Nephron (organoid): ENCODE data around the gene NLGN4X.
A peak's percentile ranks its signal among the peaks of the same experiment; 100 is the strongest.

Experiments used
- H3K27ac Mint-ChIP-seq, 3 experiments: 2 replicates each; pipeline ENCODE4 v1.8.0; 2020; ENCODE audit warnings: mixed read lengths in 3 of 3, mild to moderate bottlenecking in 2 of 3, moderate library complexity in 1 of 3
- H3K27me3 Mint-ChIP-seq: 2 replicates; pipeline ENCODE4 v1.8.0; 2021; ENCODE audit warnings: low read depth, mild to moderate bottlenecking, moderate library complexity, mixed read lengths
- H3K36me3 Mint-ChIP-seq: 2 replicates; pipeline ENCODE4 v1.8.0; 2020; ENCODE audit warnings: low read depth, mixed read lengths
- H3K4me1 Mint-ChIP-seq: 2 replicates; pipeline ENCODE4 v1.8.0; 2020; ENCODE audit warnings: mixed read lengths
- H3K4me3 Mint-ChIP-seq, 3 experiments: 2 replicates each; pipeline ENCODE4 v1.8.0; 2020; ENCODE audit warnings: mild to moderate bottlenecking in 3 of 3, mixed read lengths in 3 of 3, moderate library complexity in 2 of 3
- H3K9me3 Mint-ChIP-seq: 2 replicates; pipeline ENCODE4 v1.8.0; 2020; ENCODE audit warnings: mixed read lengths
- CTCF ChIP-seq, 3 experiments: fragments of 200-600 bp; sonication (generic); IDR thresholded peaks; one replicate each; pipeline ENCODE4 v1.5.0; 2021; ENCODE audit warnings: antibody characterized with exemption in 3 of 3; ENCODE audit not compliant: unreplicated experiment in 3 of 3

The NLGN4X gene

GRCh38 chrX:6223516-6223915, 5.2 kb downstream of the NLGN4X start:
- Mint-ChIP-seq H3K36me3 (no peaks in the 10 kb centered on the region), H3K27ac (no peak overlapping the region), H3K9me3 (no peaks in the 10 kb centered on the region), H3K4me3 (peak overlapping the region; percentile 31 to 69 (median 42)), H3K27me3 (peaks cover 20% of the 10 kb centered on the region), H3K4me1 (peaks cover 20% of the 10 kb centered on the region)
- no peak for TF ChIP-seq CTCF (IDR thresholded peaks at IDR 0.05; ENCODE audit: unreplicated experiment in 3 of 3)

GRCh38 chrX:6210230-6210629, 18.4 kb downstream of the NLGN4X start:
- no peaks in the 10 kb centered on the region for H3K4me1 Mint-ChIP-seq
- no peaks in the 10 kb centered on the region for H3K9me3 Mint-ChIP-seq
- no peaks in the 10 kb centered on the region for H3K27me3 Mint-ChIP-seq
- no peak overlapping the region for H3K27ac Mint-ChIP-seq
- no peak overlapping the region for H3K4me3 Mint-ChIP-seq
- TF ChIP-seq CTCF (IDR thresholded peaks at IDR 0.05; ENCODE audit: unreplicated experiment in 3 of 3), result no peak
- no peaks in the 10 kb centered on the region for H3K36me3 Mint-ChIP-seq

- Mint-ChIP-seq H3K9me3 (no peaks in the 10 kb centered on the region), H3K36me3 (no peaks in the 10 kb centered on the region), H3K27ac (no peak overlapping the region), H3K4me3 (no peak overlapping the region), H3K4me1 (no peaks in the 10 kb centered on the region), H3K27me3 (no peaks in the 10 kb centered on the region)
- no peak for TF ChIP-seq CTCF (IDR thresholded peaks at IDR 0.05; ENCODE audit: unreplicated experiment in 3 of 3)
Measured at GRCh38 chrX:6203462-6204215, 25.0 kb downstream of the NLGN4X start.

- Mint-ChIP-seq H3K27ac (no peak overlapping the region), H3K36me3 (no peaks in the 10 kb centered on the region), H3K4me3 (no peak overlapping the region), H3K27me3 (no peaks in the 10 kb centered on the region), H3K4me1 (no peaks in the 10 kb centered on the region), H3K9me3 (no peaks in the 10 kb centered on the region)
- TF ChIP-seq CTCF (IDR thresholded peaks at IDR 0.05; ENCODE audit: unreplicated experiment in 3 of 3), result no peak
Measured at GRCh38 chrX:6199486-6199885, 29.2 kb downstream of the NLGN4X start.

GRCh38 chrX:6187256-6187655, 41.4 kb downstream of the NLGN4X start:
- Mint-ChIP-seq H3K27ac (no peak overlapping the region), H3K36me3 (peaks cover 6% of the 10 kb centered on the region), H3K9me3 (no peaks in the 10 kb centered on the region), H3K27me3 (no peaks in the 10 kb centered on the region), H3K4me1 (peaks cover 14% of the 10 kb centered on the region), H3K4me3 (no peak overlapping the region)
- TF ChIP-seq CTCF (IDR thresholded peaks at IDR 0.05; ENCODE audit: unreplicated experiment in 3 of 3), result no peak

GRCh38 chrX:6184900-6185515, 43.7 kb downstream of the NLGN4X start:
- Mint-ChIP-seq H3K27ac (peak overlapping the region; percentile 72 to 84 (median 82)), H3K4me3 (no peak overlapping the region), H3K27me3 (no peaks in the 10 kb centered on the region), H3K4me1 (peaks cover 14% of the 10 kb centered on the region), H3K36me3 (peaks cover 6% of the 10 kb centered on the region), H3K9me3 (no peaks in the 10 kb centered on the region)
- no peak for TF ChIP-seq CTCF (IDR thresholded peaks at IDR 0.05; ENCODE audit: unreplicated experiment in 3 of 3)
